Measurements from ENCODE around the gene SUMO3.

SUMO3 gene

DNA sequence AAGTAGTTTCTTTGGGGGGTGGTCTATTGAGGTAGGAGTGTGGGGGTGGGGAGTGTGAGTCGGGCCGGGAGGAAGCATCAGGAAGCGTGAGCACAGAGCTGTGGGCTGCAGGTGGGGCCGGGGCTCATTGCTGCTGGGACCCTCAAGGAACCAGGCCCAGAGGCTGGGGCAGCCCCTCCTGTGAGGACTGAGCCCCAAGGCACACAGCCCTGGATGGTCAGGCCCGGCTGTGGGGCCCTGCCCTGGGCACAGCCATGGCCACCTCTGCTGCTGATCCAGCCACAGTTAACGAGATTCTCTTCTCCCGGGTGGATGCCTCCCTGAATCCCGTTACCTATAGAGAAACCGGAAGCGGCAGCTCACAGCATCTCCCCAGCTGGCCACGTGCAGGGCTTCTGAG is 22.9 kb upstream of the SUMO3 start:
- H3K9me3 ChIP-seq (replicated peaks in 1 of 2; ENCODE audit: control insufficient read depth in 2 of 2, insufficient read depth in 1 of 2, low read depth in 1 of 2, low read length in 2 of 2) = no peaks in the 10 kb centered on the region
- no CpG with 5 or more reads among the region's 11 CpGs for WGBS, 2 donors (ENCODE audit: extremely low coverage in 2 of 2, insufficient read length in 2 of 2, insufficient replicate concordance in 1 of 2)
- H2BK5ac ChIP-seq (ENCODE audit: low read length) = no peak overlapping the region
- H3K14ac ChIP-seq (ENCODE audit: low read length) = no peak overlapping the region
- H3K4me2 ChIP-seq (ENCODE audit: insufficient read depth, low read length, poor library complexity, severe bottlenecking) = no peak overlapping the region
- no peak overlapping the region for H2BK120ac ChIP-seq (ENCODE audit: low read depth, low read length)
- peak overlapping the region; percentile 90 for H2AK5ac ChIP-seq (ENCODE audit: low read depth, low read length)
- H3K18ac ChIP-seq (ENCODE audit: low read length) = peak overlapping the region; percentile 44
- H3K9ac ChIP-seq (ENCODE audit: low read depth, low read length, poor library complexity) = no peak overlapping the region
- H4K8ac ChIP-seq (ENCODE audit: low read depth, low read length) = no peak overlapping the region
- no peak for DNase-seq (ENCODE audit: low spot score)
- H3K4me1 ChIP-seq (ENCODE audit: control insufficient read depth in 2 of 2, insufficient read depth in 1 of 2, low read depth in 1 of 2, low read length in 2 of 2) = peaks cover 0 to 5% of the 10 kb centered on the region in 2 donors
- peaks cover 4% of the 10 kb centered on the region for H3K79me1 ChIP-seq (ENCODE audit: low read depth, low read length)
- H3K4me3 ChIP-seq (ENCODE audit: low read length in 2 of 2) = no peak overlapping the region
- no peak overlapping the region for H3K27ac ChIP-seq (replicated peaks; ENCODE audit: low read length)
- H2AFZ ChIP-seq (ENCODE audit: low read length) = no peak overlapping the region
- H3K4ac ChIP-seq (ENCODE audit: low read length) = no peak overlapping the region
- H3K36me3 ChIP-seq (replicated peaks in 1 of 2; ENCODE audit: control insufficient read depth in 2 of 2, insufficient read depth in 2 of 2, low read length in 2 of 2) = no peaks in the 10 kb centered on the region
- H2BK15ac ChIP-seq (ENCODE audit: low read length) = no peak overlapping the region
- no peak overlapping the region for H2BK12ac ChIP-seq (ENCODE audit: low read length)
- H3K27me3 ChIP-seq (ENCODE audit: control insufficient read depth in 3 of 3, insufficient read depth in 3 of 3, low read depth in 1 of 3, low read length in 3 of 3) = peaks cover 0 to 6% (median 0%) of the 10 kb centered on the region in 3 experiments
- peak overlapping the region; percentile 43 for H3K23ac ChIP-seq (ENCODE audit: low read depth, low read length, poor library complexity)
- no peak overlapping the region for H4K91ac ChIP-seq (ENCODE audit: low read depth, low read length, poor library complexity)

DNA sequence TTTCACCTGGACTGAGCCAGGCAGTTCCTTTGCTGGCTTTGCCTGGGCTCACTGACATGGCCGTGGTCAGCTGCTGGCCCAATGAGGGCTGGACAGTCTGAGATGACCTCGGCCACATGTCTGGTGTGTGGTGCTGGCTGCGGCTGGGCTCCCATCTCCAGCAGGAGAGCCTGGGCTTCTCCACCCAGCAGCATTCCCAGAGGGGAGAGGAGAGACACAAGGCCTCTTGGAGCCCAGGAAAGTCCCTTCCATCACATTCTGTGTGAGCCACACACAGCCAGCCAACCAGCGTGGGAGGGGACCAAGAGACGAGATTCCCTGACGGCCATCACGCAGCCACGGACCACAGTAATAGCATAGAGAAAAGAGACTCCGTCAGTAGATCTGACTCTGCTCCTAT is 21.1 kb upstream of the SUMO3 start:
- Histone ChIP-seq H3K4me3 (ENCODE audit: low read length in 2 of 2) (no peak overlapping the region), H2AFZ (ENCODE audit: low read length) (no peak overlapping the region), H3K27me3 (ENCODE audit: control insufficient read depth in 3 of 3, insufficient read depth in 3 of 3, low read depth in 1 of 3, low read length in 3 of 3) (peaks cover 0 to 6% (median 0%) of the 10 kb centered on the region in 3 experiments), H3K9me3 (replicated peaks in 1 of 2; ENCODE audit: control insufficient read depth in 2 of 2, insufficient read depth in 1 of 2, low read depth in 1 of 2, low read length in 2 of 2) (no peaks in the 10 kb centered on the region), H3K4me1 (ENCODE audit: control insufficient read depth in 2 of 2, insufficient read depth in 1 of 2, low read depth in 1 of 2, low read length in 2 of 2) (no peaks in the 10 kb centered on the region), H2BK120ac (ENCODE audit: low read depth, low read length) (no peak overlapping the region), H3K4me2 (ENCODE audit: insufficient read depth, low read length, poor library complexity, severe bottlenecking) (no peak overlapping the region), H4K8ac (ENCODE audit: low read depth, low read length) (no peak overlapping the region), H4K91ac (ENCODE audit: low read depth, low read length, poor library complexity) (no peak overlapping the region), H3K9ac (ENCODE audit: low read depth, low read length, poor library complexity) (no peak overlapping the region), H2AK5ac (ENCODE audit: low read depth, low read length) (peak overlapping the region; percentile 92), H2BK12ac (ENCODE audit: low read length) (peak overlapping the region; percentile 73), H3K23ac (ENCODE audit: low read depth, low read length, poor library complexity) (peak overlapping the region; percentile 65), H3K18ac (ENCODE audit: low read length) (no peak overlapping the region), H3K79me1 (ENCODE audit: low read depth, low read length) (peaks cover 4% of the 10 kb centered on the region), H2BK5ac (ENCODE audit: low read length) (no peak overlapping the region), H3K27ac (replicated peaks; ENCODE audit: low read length) (no peak overlapping the region), H2BK15ac (ENCODE audit: low read length) (peak overlapping the region; percentile 33), H3K36me3 (replicated peaks in 1 of 2; ENCODE audit: control insufficient read depth in 2 of 2, insufficient read depth in 2 of 2, low read length in 2 of 2) (no peaks in the 10 kb centered on the region), H3K14ac (ENCODE audit: low read length) (no peak overlapping the region), H3K4ac (ENCODE audit: low read length) (no peak overlapping the region)
- no CpG with 5 or more reads among the region's 9 CpGs for WGBS, 2 donors (ENCODE audit: extremely low coverage in 2 of 2, insufficient read length in 2 of 2, insufficient replicate concordance in 1 of 2)
- DNase-seq (ENCODE audit: low spot score) = no peak

DNA sequence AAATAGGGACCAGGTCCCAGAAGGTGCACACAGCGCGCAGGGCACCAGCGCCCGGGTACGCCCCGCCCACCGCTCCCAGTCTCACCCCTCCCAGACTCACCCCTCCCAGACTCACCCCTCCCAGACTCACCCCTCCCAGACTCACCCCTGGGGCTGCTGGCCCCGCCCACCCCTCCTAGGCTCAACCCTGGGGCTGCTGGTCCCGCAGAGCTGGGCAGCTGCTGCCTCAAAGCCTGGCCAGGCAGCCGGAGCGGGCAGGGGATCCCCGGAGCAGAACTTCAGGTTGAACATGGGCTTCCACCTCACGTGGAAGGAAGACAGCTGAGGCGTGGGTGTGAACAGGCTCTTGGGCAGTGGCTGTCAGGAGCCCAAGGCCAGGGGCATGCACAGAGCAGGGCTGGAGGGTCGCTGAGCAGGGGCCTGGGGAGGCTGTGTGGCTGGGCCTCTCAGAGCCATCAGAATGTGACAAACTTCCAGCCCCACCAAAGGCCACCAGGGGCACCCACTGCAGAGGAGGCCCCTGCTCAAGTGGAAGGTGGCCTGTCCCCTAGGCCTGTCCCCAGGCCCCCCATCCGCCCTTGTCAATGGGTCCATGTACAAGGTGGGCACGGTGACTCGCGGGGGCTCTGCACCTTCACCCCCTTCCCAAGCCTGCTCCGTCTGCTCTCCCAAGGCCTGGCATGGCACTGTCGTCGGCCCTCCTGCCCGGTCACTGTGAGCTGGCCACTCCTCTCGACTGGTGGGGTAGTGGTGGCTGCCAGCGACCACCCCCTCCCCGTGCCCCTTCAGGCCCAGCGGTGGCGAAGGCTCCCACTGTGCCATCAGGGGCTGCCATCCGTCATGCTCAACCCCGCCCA is 20.4 kb upstream of the SUMO3 start:
- no CpG with 5 or more reads among the region's 30 CpGs for WGBS, 2 donors (ENCODE audit: extremely low coverage in 2 of 2, insufficient read length in 2 of 2, insufficient replicate concordance in 1 of 2)
- DNase-seq (ENCODE audit: low spot score) = no peak
- no peak overlapping the region for H3K27ac ChIP-seq (replicated peaks; ENCODE audit: low read length)

DNA sequence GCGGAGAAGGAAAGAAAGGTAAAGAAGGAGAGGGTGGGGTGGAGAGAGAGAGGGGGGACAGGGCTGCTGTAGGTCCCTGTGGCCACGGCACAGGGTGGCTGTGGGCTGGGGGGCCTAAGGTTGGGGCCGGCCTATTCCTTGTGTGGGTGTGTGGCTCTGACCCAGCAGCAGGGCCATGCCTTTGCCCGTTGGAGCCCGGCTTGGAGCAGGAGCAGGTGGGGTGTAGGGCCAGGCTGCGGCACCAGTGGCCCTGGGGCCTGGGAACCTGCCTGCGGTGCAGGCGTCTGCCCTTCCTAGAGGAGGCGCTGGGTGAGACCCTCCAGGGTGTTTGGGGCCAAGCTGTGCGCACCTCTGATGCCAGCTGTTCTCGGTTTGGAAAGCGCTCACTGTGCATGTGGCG is 19.7 kb upstream of the SUMO3 start:
- Histone ChIP-seq H2BK15ac (ENCODE audit: low read length) (no peak overlapping the region), H3K27ac (replicated peaks; ENCODE audit: low read length) (no peak overlapping the region), H2AFZ (ENCODE audit: low read length) (no peak overlapping the region), H2BK12ac (ENCODE audit: low read length) (peak overlapping the region; percentile 58), H3K14ac (ENCODE audit: low read length) (peak overlapping the region; percentile 56), H3K4me1 (ENCODE audit: control insufficient read depth in 2 of 2, insufficient read depth in 1 of 2, low read depth in 1 of 2, low read length in 2 of 2) (no peaks in the 10 kb centered on the region), H3K27me3 (ENCODE audit: control insufficient read depth in 3 of 3, insufficient read depth in 3 of 3, low read depth in 1 of 3, low read length in 3 of 3) (peaks cover 0 to 6% (median 0%) of the 10 kb centered on the region in 3 experiments), H2BK5ac (ENCODE audit: low read length) (no peak overlapping the region), H3K9ac (ENCODE audit: low read depth, low read length, poor library complexity) (no peak overlapping the region), H3K9me3 (replicated peaks in 1 of 2; ENCODE audit: control insufficient read depth in 2 of 2, insufficient read depth in 1 of 2, low read depth in 1 of 2, low read length in 2 of 2) (no peaks in the 10 kb centered on the region), H3K4me2 (ENCODE audit: insufficient read depth, low read length, poor library complexity, severe bottlenecking) (no peak overlapping the region), H3K23ac (ENCODE audit: low read depth, low read length, poor library complexity) (peak overlapping the region; percentile 73), H4K8ac (ENCODE audit: low read depth, low read length) (peak overlapping the region; percentile 65), H3K4me3 (ENCODE audit: low read length in 2 of 2) (no peak overlapping the region), H3K18ac (ENCODE audit: low read length) (peak overlapping the region; percentile 44), H4K91ac (ENCODE audit: low read depth, low read length, poor library complexity) (peak overlapping the region; percentile 53), H2BK120ac (ENCODE audit: low read depth, low read length) (no peak overlapping the region), H3K79me1 (ENCODE audit: low read depth, low read length) (peaks cover 4% of the 10 kb centered on the region), H2AK5ac (ENCODE audit: low read depth, low read length) (peak overlapping the region; percentile 84), H3K36me3 (replicated peaks in 1 of 2; ENCODE audit: control insufficient read depth in 2 of 2, insufficient read depth in 2 of 2, low read length in 2 of 2) (no peaks in the 10 kb centered on the region), H3K4ac (ENCODE audit: low read length) (no peak overlapping the region)
- no CpG with 5 or more reads among the region's 13 CpGs for WGBS, 2 donors (ENCODE audit: extremely low coverage in 2 of 2, insufficient read length in 2 of 2, insufficient replicate concordance in 1 of 2)
- no peak for DNase-seq (ENCODE audit: low spot score)

More for the DNA sequence above, 20.4 kb upstream of the SUMO3 start:
- H3K4me2 ChIP-seq (ENCODE audit: insufficient read depth, low read length, poor library complexity, severe bottlenecking) = no peak overlapping the region
- peak overlapping the region; percentile 82 for H4K8ac ChIP-seq (ENCODE audit: low read depth, low read length)
- H2BK5ac ChIP-seq (ENCODE audit: low read length) = peak overlapping the region; percentile 66
- peak overlapping the region; percentile 85 for H3K18ac ChIP-seq (ENCODE audit: low read length)
- H2BK120ac ChIP-seq (ENCODE audit: low read depth, low read length) = no peak overlapping the region
- H2BK15ac ChIP-seq (ENCODE audit: low read length) = no peak overlapping the region
- peaks cover 0 to 6% (median 0%) of the 10 kb centered on the region in 3 experiments for H3K27me3 ChIP-seq (ENCODE audit: control insufficient read depth in 3 of 3, insufficient read depth in 3 of 3, low read depth in 1 of 3, low read length in 3 of 3)
- H3K23ac ChIP-seq (ENCODE audit: low read depth, low read length, poor library complexity) = peak overlapping the region; percentile 65
- no peaks in the 10 kb centered on the region for H3K4me1 ChIP-seq (ENCODE audit: control insufficient read depth in 2 of 2, insufficient read depth in 1 of 2, low read depth in 1 of 2, low read length in 2 of 2)
- no peaks in the 10 kb centered on the region for H3K9me3 ChIP-seq (replicated peaks in 1 of 2; ENCODE audit: control insufficient read depth in 2 of 2, insufficient read depth in 1 of 2, low read depth in 1 of 2, low read length in 2 of 2)
- H3K79me1 ChIP-seq (ENCODE audit: low read depth, low read length) = peaks cover 4% of the 10 kb centered on the region
- H4K91ac ChIP-seq (ENCODE audit: low read depth, low read length, poor library complexity) = peak overlapping the region; percentile 53
- H2BK12ac ChIP-seq (ENCODE audit: low read length) = no peak overlapping the region
- H3K36me3 ChIP-seq (replicated peaks in 1 of 2; ENCODE audit: control insufficient read depth in 2 of 2, insufficient read depth in 2 of 2, low read length in 2 of 2) = no peaks in the 10 kb centered on the region
- no peak overlapping the region for H3K14ac ChIP-seq (ENCODE audit: low read length)
- peak overlapping the region; percentile 92 for H2AK5ac ChIP-seq (ENCODE audit: low read depth, low read length)
- H3K4ac ChIP-seq (ENCODE audit: low read length) = no peak overlapping the region
- H3K4me3 ChIP-seq (ENCODE audit: low read length in 2 of 2) = no peak overlapping the region
- H3K9ac ChIP-seq (ENCODE audit: low read depth, low read length, poor library complexity) = no peak overlapping the region
- H2AFZ ChIP-seq (ENCODE audit: low read length) = no peak overlapping the region
